Adrenal gland (tissue), 19 donors: ENCODE data around the gene TMEM135. TPM values are rescaled to one million over a fixed set of nuclear protein-coding genes. Genes with fewer than 3 reads are reported as not detected.

Source experiments
- DNase-seq, 7 donors: peaks; one replicate each; pipeline ENCODE4 v3.0.0-alpha.2; 2019 to 2020
- H3K27ac ChIP-seq, 5 donors: fragments of 200-600 bp; sonication (generic) in 4 of 5; 1 replicate in 3 of 5; 2 replicates in 2 of 5; pipeline versions ENCODE4 v1.5.1 to v1.8.0; 2016 to 2020; ENCODE audit warnings: mild to moderate bottlenecking in 1 of 5
- H3K27me3 ChIP-seq: fragments of 200-600 bp; 2 replicates; pipeline ENCODE4 v1.8.0; 2021
- H3K36me3 ChIP-seq, 2 donors: fragments of 200-600 bp; replicated peaks in 1 of 2; 1 replicate in 1 of 2; 2 replicates in 1 of 2; pipeline versions ENCODE4 v1.5.1 to v1.8.0; 2018 to 2022
- H3K4me1 ChIP-seq, 2 donors: fragments of 200-600 bp; replicated peaks in 1 of 2; 1 replicate in 1 of 2; 2 replicates in 1 of 2; pipeline versions ENCODE4 v1.5.1 to v1.8.0; 2018 to 2021
- H3K4me3 ChIP-seq, 4 donors: fragments of 200-600 bp; sonication (generic) in 3 of 4; one replicate each; pipeline ENCODE4 v1.5.1; 2016 to 2018
- H3K9me3 ChIP-seq, 3 donors: fragments of 200-600 bp; sonication (generic) in 1 of 3; replicated peaks in 1 of 3; 1 replicate in 2 of 3; 2 replicates in 1 of 3; pipeline versions ENCODE4 v1.5.1 to v1.8.0; 2016 to 2021
- CTCF ChIP-seq, 6 experiments: fragments of 450-650 bp in 4 of 6; fragments of 200-600 bp in 2 of 6; sonication (generic) in 1 of 6; IDR thresholded peaks; 1 replicate in 5 of 6; 2 replicates in 1 of 6; pipeline versions ENCODE4 v1.5.1 to v1.8.0; 2016 to 2021; ENCODE audit warnings: antibody characterized with exemption in 6 of 6, mild to moderate bottlenecking in 2 of 6, moderate library complexity in 1 of 6
- POLR2A ChIP-seq, 2 donors: fragments of 450-650 bp; IDR thresholded peaks; one replicate each; pipeline ENCODE4 v1.6.1; 2017; ENCODE audit warnings: antibody characterized with exemption in 2 of 2, mild to moderate bottlenecking in 2 of 2, moderate library complexity in 1 of 2
- WGBS, 4 donors: extraction: QIAGEN DNeasy Blood & Tissue Kit in 2 of 4; methylation state at CpG; one replicate each; pipeline versions ENCODE4 v1.1.5 to v1.1.7; 2013 to 2017; 5-methylcytosine and 5-hydroxymethylcytosine counted together
- intact Hi-C, 2 donors: fragments of 100-400 bp; cut with DNase I; formaldehyde crosslinking; loops; one replicate each; pipeline versions ENCODE4 v1.14.1 to v1.15.0; 2022 to 2023
- long read RNA-seq, 10 donors: library from polyadenylated mRNA in 3 of 10; unstranded in 2 of 10; stranded (forward) in 1 of 10; transcript quantifications; one replicate each; pipeline ENCODE4 v2.0.0 and lab custom pipeline, GENCODE V29; 2021 to 2026
- polyA plus RNA-seq, 3 donors: library from polyadenylated mRNA; stranded (reverse); fragments of 200-250 nt in 2 of 3; fragments of 350-450 nt in 1 of 3; fragmentation: Illumina TruSeq in 1 of 3; extraction: RNeasy Lipid Tissue Mini Kit (QIAGEN cat#74804) in 1 of 3; gene quantifications; one replicate each; pipeline ENCODE4 v1.2.3, GENCODE V29; 2013 to 2014
- total RNA-seq, 9 donors: library from RNA; depleted of rRNA in 4 of 9; stranded (reverse); fragments of >200 nt in 4 of 9; fragments of 120-200 nt in 1 of 9; fragmentation: NEBNext Ultra II Directional in 1 of 9; extraction: Animal tissue kit (Norgen Biotek cat#: 25700) in 1 of 9; gene quantifications; one replicate each; pipeline versions ENCODE4 v1.1.0 to v1.2.4, GENCODE V29; 2013 to 2023
- donor health status: healthy with polysubstance abuse.
- donor health status: Bipolar disorder and iron deficiency.
- donor health status: DM: yes; HTN: yes; CAD: no.
- donor health status: DM: no; HTN: no; CAD: no.
- donor health status: DM: no; HTN: no; CAD: no.
- donor health status: DM: yes; HTN: yes; CAD: no.

Gene TMEM135
- 100 to 1,000 TPM in 1 of 9 donors, 10 to 100 TPM in 8; 32.6 to 101 (median 46.3) TPM for total RNA-seq
- polyA plus RNA-seq = 10 to 100 TPM in 1 of 3 donors, 1 to 10 TPM in 2; 8.2 to 60.3 (median 8.2) TPM
- long read RNA-seq, donor 1, transcript TMEM135-201 (15 exons, 2,433 nt) = major isoform, 6 of 11 reads
- long read RNA-seq, donor 1, partial matches to known transcripts = 0 of 11 reads
- long read RNA-seq, donor 1, other reads (novel, unspliced or antisense) = 0 of 11 reads
- long read RNA-seq, donor 2, partial matches to known transcripts = 0 of 6 reads
- long read RNA-seq, donor 2, other reads (novel, unspliced or antisense) = 0 of 6 reads
- long read RNA-seq, donor 3, partial matches to known transcripts = 0 of 3 reads
- long read RNA-seq, donor 3, other reads (novel, unspliced or antisense) = 0 of 3 reads
- long read RNA-seq, donor 4, transcript TMEM135-201 (15 exons, 2,433 nt) = major isoform, 15 of 23 reads
- long read RNA-seq, donor 4, partial matches to known transcripts = 1 of 23 reads
- long read RNA-seq, donor 4, other reads (novel, unspliced or antisense) = 5 of 23 reads
- long read RNA-seq, donor 5, transcript TMEM135-202 (14 exons, 3,938 nt) = minor isoform, 11 of 65 reads
- long read RNA-seq, donor 5, transcript TMEM135-201 (15 exons, 2,433 nt) = major isoform, 37 of 65 reads
- long read RNA-seq, donor 5, partial matches to known transcripts = 3 of 65 reads
- long read RNA-seq, donor 5, other reads (novel, unspliced or antisense) = 14 of 65 reads
- long read RNA-seq, donor 6, transcript TMEM135-201 (15 exons, 2,433 nt) = major isoform, 9 of 11 reads
- long read RNA-seq, donor 6, partial matches to known transcripts = 0 of 11 reads
- long read RNA-seq, donor 6, other reads (novel, unspliced or antisense) = 2 of 11 reads
- long read RNA-seq, donor 7 = 0 reads
- long read RNA-seq, donor 8, transcript TMEM135-201 (15 exons, 2,433 nt) = major isoform, 7 of 11 reads
- long read RNA-seq, donor 8, partial matches to known transcripts = 0 of 11 reads
- long read RNA-seq, donor 8, other reads (novel, unspliced or antisense) = 0 of 11 reads
- long read RNA-seq, donor 9, partial matches to known transcripts = 0 of 3 reads
- long read RNA-seq, donor 9, other reads (novel, unspliced or antisense) = 0 of 3 reads
- long read RNA-seq, donor 10, partial matches to known transcripts = 0 of 2 reads
- long read RNA-seq, donor 10, other reads (novel, unspliced or antisense) = 0 of 2 reads

GRCh38 chr11:87037450-87038234, at the start of gene TMEM135:
Gene TMEM135, plus strand, starts transcription at chr11:87037934. Its CDS starts 112 bp downstream, at chr11:87038046.
- Histone ChIP-seq H3K27me3 (no peaks in the 10 kb centered on the region), H3K27ac (peak within 1 kb of the TSS; percentile 74 to 89 (median 83)), H3K36me3 (no peaks in the 10 kb centered on the region), H3K4me3 (peak within 1 kb of the TSS; percentile 82 to 100 (median 96)), H3K4me1 (peaks cover 23 to 27% of the 10 kb centered on the region in 2 donors), H3K9me3 (no peaks in the 10 kb centered on the region)
- TF ChIP-seq CTCF (IDR thresholded peaks at IDR 0.05) (no peak), POLR2A (IDR thresholded peaks at IDR 0.05) (peak; percentile 67 to 88)
- DNase-seq = peak; percentile 95 to 97 (median 95)
- WGBS, 4 donors = 0 to 1% (median 0%) methylated on average over 11 to 66 of the region's 66 CpGs
- intact Hi-C loops = loop anchor here (10.0 kb wide), 1 partner anchor 83 kb away; the partner anchor contains the start of gene FZD4 (in 2 of the 2)

- Histone ChIP-seq H3K36me3 (no peaks in the 10 kb centered on the region), H3K9me3 (no peaks in the 10 kb centered on the region), H3K4me1 (no peaks in the 10 kb centered on the region), H3K27ac (no peak overlapping the region), H3K27me3 (no peaks in the 10 kb centered on the region), H3K4me3 (no peak overlapping the region)
- DNase-seq = no peak
- TF ChIP-seq POLR2A (IDR thresholded peaks at IDR 0.05) (no peak), CTCF (IDR thresholded peaks at IDR 0.05) (no peak)
- WGBS, 4 donors = 75 to 89% (median 87%) methylated on average over 4 of the region's 4 CpGs
- intact Hi-C loops = no loop called here
Observed at GRCh38 chr11:86988351-86988881, 49.3 kb upstream of the TMEM135 start.

GRCh38 chr11:86990031-86990430, 47.7 kb upstream of the TMEM135 start:
- no peak overlapping the region for H3K27ac ChIP-seq
- no peaks in the 10 kb centered on the region for H3K27me3 ChIP-seq
- WGBS, 4 donors = 30 to 61% (median 50%) methylated on average over 1 of the region's 1 CpG
- no peaks in the 10 kb centered on the region for H3K36me3 ChIP-seq
- DNase-seq = no peak
- H3K4me3 ChIP-seq = no peak overlapping the region
- H3K9me3 ChIP-seq = no peaks in the 10 kb centered on the region
- TF ChIP-seq POLR2A (IDR thresholded peaks at IDR 0.05) = no peak
- TF ChIP-seq CTCF (IDR thresholded peaks at IDR 0.05) = no peak
- intact Hi-C loops = no loop called here
- no peaks in the 10 kb centered on the region for H3K4me1 ChIP-seq
